GM08714 (cell line): ENCODE data around the gene PHKG2.

Experiments used
- H3K4me3 ChIP-seq: fragments of 200-500 bp; sonication (Bioruptor generic); 2 replicates; pipeline ENCODE4 v1.5.1; 2014; ENCODE audit warnings: mild to moderate bottlenecking, low read length, inconsistent platforms
- ZNF274 ChIP-seq: IDR thresholded peaks from 2 replicates; pipeline ENCODE4 v1.6.1; 2012; ENCODE audit warnings: mild to moderate bottlenecking, low read depth, low read length

PHKG2 gene

GRCh38 chr16:30769379-30770089 lies 21.3 kb downstream of the PHKG2 start:
- TF ChIP-seq ZNF274 = no peak
- no peak overlapping the region for H3K4me3 ChIP-seq

- no peak overlapping the region for H3K4me3 ChIP-seq
- TF ChIP-seq ZNF274 = no peak
Observed at GRCh38 chr16:30771726-30772125, 23.5 kb downstream of the PHKG2 start.

- H3K4me3 ChIP-seq = no peak overlapping the region
- TF ChIP-seq ZNF274 = no peak
Observed at GRCh38 chr16:30773826-30774225, 25.6 kb downstream of the PHKG2 start.

GRCh38 chr16:30774367-30775130 lies 26.3 kb downstream of the PHKG2 start:
- no peak overlapping the region; the same call in 1 of the 2 replicates for H3K4me3 ChIP-seq
- no peak for TF ChIP-seq ZNF274

- H3K4me3 ChIP-seq = peak overlapping the region; percentile 62; the same call in 1 of the 2 replicates
- TF ChIP-seq ZNF274 = no peak
Observed at GRCh38 chr16:30775131-30775391, 26.8 kb downstream of the PHKG2 start.

- no peak for TF ChIP-seq ZNF274
- peak overlapping the region; percentile 62 for H3K4me3 ChIP-seq
Observed at GRCh38 chr16:30775392-30776188, 27.4 kb downstream of the PHKG2 start.

GRCh38 chr16:30777591-30778297 lies 29.5 kb downstream of the PHKG2 start:
- no peak for TF ChIP-seq ZNF274
- no peak overlapping the region for H3K4me3 ChIP-seq

- H3K4me3 ChIP-seq = no peak overlapping the region
- no peak for TF ChIP-seq ZNF274
Observed at GRCh38 chr16:30778549-30779244, 30.5 kb downstream of the PHKG2 start.

GRCh38 chr16:30779596-30779995 lies 31.4 kb downstream of the PHKG2 start:
- H3K4me3 ChIP-seq = no peak overlapping the region
- no peak for TF ChIP-seq ZNF274

GRCh38 chr16:30780021-30780420 lies 31.8 kb downstream of the PHKG2 start:
- H3K4me3 ChIP-seq = no peak overlapping the region
- no peak for TF ChIP-seq ZNF274

- H3K4me3 ChIP-seq = no peak overlapping the region
- no peak for TF ChIP-seq ZNF274
Observed at GRCh38 chr16:30780549-30780948, 32.3 kb downstream of the PHKG2 start.

GRCh38 chr16:30782486-30783279 lies 34.5 kb downstream of the PHKG2 start:
- no peak overlapping the region for H3K4me3 ChIP-seq
- no peak for TF ChIP-seq ZNF274
